KMS-11 (cell line): Measurements from ENCODE around the gene SPINT1.
A peak's percentile ranks its signal among the peaks of the same experiment; 100 is the strongest.

Source experiments
- H2AFZ ChIP-seq: fragments of 200-600 bp; sonication (generic); 2 replicates; pipeline ENCODE4 v1.6.1; 2016; ENCODE audit warnings: antibody characterized with exemption, mixed run types, low read depth
- H3K27ac ChIP-seq: fragments of 200-600 bp; sonication (generic); 2 replicates; pipeline ENCODE4 v1.6.1; 2016; ENCODE audit warnings: mild to moderate bottlenecking, mixed run types
- H3K27me3 ChIP-seq: fragments of 200-600 bp; sonication (generic); 2 replicates; pipeline ENCODE4 v1.6.1; 2017; ENCODE audit warnings: mild to moderate bottlenecking, low read depth, mixed run types, moderate library complexity; ENCODE audit not compliant: insufficient read depth
- H3K36me3 ChIP-seq: fragments of 200-600 bp; sonication (generic); 2 replicates; pipeline ENCODE4 v1.6.1; 2017; ENCODE audit warnings: mild to moderate bottlenecking, mixed run types; ENCODE audit not compliant: insufficient read depth
- H3K4me1 ChIP-seq: fragments of 200-600 bp; sonication (generic); 2 replicates; pipeline ENCODE4 v1.6.1; 2016; ENCODE audit warnings: mild to moderate bottlenecking, low read depth, mixed run types; ENCODE audit not compliant: poor library complexity, severe bottlenecking
- H3K4me2 ChIP-seq: fragments of 200-600 bp; sonication (generic); 2 replicates; pipeline ENCODE4 v1.7.0; 2016; ENCODE audit warnings: mild to moderate bottlenecking, mixed run types
- H3K4me3 ChIP-seq: fragments of 200-600 bp; sonication (generic); IDR thresholded peaks from 2 replicates; pipeline ENCODE4 v1.6.1; 2017; ENCODE audit warnings: low read depth, low read length, mixed read lengths; ENCODE audit not compliant: insufficient read depth
- H3K79me2 ChIP-seq: fragments of 200-600 bp; sonication (generic); 2 replicates; pipeline ENCODE4 v1.6.1; 2016; ENCODE audit warnings: low read depth, mixed run types; ENCODE audit not compliant: insufficient read depth
- H3K9ac ChIP-seq: fragments of 200-600 bp; sonication (generic); 2 replicates; pipeline ENCODE4 v1.6.1; 2016; ENCODE audit warnings: mild to moderate bottlenecking, mixed run types
- H4K20me1 ChIP-seq: fragments of 200-600 bp; sonication (generic); 2 replicates; pipeline ENCODE4 v1.6.1; 2016; ENCODE audit warnings: mild to moderate bottlenecking, mixed run types; ENCODE audit not compliant: insufficient read depth
- TF ChIP-seq, protein P1 (sequence below): fragments of 200-600 bp; sonication (generic); conservative IDR thresholded peaks from 2 replicates; pipeline ENCODE4 v1.6.1; 2017; ENCODE audit warnings: low read depth, mild to moderate bottlenecking, antibody characterized with exemption, low read length, moderate library complexity, mixed read lengths

SPINT1 gene, protein sequence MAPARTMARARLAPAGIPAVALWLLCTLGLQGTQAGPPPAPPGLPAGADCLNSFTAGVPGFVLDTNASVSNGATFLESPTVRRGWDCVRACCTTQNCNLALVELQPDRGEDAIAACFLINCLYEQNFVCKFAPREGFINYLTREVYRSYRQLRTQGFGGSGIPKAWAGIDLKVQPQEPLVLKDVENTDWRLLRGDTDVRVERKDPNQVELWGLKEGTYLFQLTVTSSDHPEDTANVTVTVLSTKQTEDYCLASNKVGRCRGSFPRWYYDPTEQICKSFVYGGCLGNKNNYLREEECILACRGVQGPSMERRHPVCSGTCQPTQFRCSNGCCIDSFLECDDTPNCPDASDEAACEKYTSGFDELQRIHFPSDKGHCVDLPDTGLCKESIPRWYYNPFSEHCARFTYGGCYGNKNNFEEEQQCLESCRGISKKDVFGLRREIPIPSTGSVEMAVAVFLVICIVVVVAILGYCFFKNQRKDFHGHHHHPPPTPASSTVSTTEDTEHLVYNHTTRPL

DNA sequence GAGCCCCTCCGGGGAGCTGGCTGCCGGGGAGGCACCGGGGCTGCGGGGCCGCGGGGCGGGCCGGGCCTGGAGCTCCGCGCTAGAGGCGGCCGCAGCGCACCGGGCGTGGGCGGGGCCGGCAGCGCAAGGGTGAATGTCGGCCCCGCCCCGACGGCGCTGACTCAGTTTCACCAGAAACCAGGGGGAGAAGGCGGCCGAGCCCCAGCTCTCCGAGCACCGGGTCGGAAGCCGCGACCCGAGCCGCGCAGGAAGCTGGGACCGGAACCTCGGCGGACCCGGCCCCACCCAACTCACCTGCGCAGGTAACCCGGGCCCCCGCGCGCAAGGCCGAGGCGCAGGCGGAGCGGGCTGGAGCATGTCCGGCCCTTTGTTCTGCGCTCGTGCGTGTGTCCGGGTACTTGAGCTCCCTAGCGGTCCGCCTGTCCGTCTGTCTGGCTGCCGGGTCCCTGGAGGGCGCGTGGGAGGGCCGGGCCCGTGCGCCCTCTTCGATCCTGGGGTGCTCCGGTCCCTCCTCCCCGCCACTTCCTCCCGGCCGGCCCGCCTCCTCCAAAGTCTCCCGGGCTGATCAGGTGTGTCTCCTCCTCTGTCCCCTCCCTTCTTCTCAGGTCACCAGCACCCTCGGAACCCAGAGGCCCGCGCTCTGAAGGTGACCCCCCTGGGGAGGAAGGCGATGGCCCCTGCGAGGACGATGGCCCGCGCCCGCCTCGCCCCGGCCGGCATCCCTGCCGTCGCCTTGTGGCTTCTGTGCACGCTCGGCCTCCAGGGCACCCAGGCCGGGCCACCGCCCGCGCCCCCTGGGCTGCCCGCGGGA is at the start of gene SPINT1:
Gene SPINT1 (plus strand): TSS at position 164 of the 811 bp plus-strand sequence. CDS start 507 bp downstream, at position 671.
- Histone ChIP-seq H3K4me3 (no peak within 1 kb of the TSS), H2AFZ (peak within 1 kb of the TSS; percentile 41), H3K36me3 (no peaks in the 10 kb centered on the region), H3K4me2 (no peak within 1 kb of the TSS; the same call in 1 of the 2 replicates), H3K79me2 (no peaks in the 10 kb centered on the region), H3K27me3 (peaks cover 4% of the 10 kb centered on the region), H3K9ac (no peak within 1 kb of the TSS), H3K27ac (no peak within 1 kb of the TSS), H3K4me1 (peaks cover 12% of the 10 kb centered on the region), H4K20me1 (no peaks in the 10 kb centered on the region)
- TF ChIP-seq, protein P1, sequence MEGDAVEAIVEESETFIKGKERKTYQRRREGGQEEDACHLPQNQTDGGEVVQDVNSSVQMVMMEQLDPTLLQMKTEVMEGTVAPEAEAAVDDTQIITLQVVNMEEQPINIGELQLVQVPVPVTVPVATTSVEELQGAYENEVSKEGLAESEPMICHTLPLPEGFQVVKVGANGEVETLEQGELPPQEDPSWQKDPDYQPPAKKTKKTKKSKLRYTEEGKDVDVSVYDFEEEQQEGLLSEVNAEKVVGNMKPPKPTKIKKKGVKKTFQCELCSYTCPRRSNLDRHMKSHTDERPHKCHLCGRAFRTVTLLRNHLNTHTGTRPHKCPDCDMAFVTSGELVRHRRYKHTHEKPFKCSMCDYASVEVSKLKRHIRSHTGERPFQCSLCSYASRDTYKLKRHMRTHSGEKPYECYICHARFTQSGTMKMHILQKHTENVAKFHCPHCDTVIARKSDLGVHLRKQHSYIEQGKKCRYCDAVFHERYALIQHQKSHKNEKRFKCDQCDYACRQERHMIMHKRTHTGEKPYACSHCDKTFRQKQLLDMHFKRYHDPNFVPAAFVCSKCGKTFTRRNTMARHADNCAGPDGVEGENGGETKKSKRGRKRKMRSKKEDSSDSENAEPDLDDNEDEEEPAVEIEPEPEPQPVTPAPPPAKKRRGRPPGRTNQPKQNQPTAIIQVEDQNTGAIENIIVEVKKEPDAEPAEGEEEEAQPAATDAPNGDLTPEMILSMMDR: no peak

DNA sequence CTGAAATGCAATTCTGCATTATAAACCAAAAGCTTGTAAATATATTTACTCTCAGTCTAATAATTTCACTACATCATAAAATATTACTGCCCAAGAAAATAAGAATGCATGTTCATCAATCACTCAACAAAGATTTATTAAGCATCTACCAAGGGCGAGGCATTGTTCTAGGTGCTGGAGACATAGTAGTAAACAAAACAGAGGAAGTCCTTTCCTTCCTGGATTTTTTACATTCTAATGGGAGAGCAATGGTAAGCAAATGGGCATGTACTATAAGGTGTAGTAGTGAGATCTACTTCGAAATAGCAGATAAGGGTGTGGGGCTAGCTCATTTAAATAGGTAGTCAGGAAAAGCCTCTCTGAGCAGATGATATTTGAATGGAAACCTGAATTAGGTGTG is 47.8 kb upstream of the SPINT1 start:
- Histone ChIP-seq H3K79me2 (no peaks in the 10 kb centered on the region; the same call in 1 of the 2 replicates), H3K4me2 (no peak overlapping the region), H3K9ac (no peak overlapping the region), H3K4me3 (no peak overlapping the region), H3K27ac (no peak overlapping the region), H3K36me3 (no peaks in the 10 kb centered on the region), H3K4me1 (peaks cover 7% of the 10 kb centered on the region), H4K20me1 (no peaks in the 10 kb centered on the region), H3K27me3 (no peaks in the 10 kb centered on the region), H2AFZ (no peak overlapping the region)
- TF ChIP-seq, protein P1: no peak

DNA sequence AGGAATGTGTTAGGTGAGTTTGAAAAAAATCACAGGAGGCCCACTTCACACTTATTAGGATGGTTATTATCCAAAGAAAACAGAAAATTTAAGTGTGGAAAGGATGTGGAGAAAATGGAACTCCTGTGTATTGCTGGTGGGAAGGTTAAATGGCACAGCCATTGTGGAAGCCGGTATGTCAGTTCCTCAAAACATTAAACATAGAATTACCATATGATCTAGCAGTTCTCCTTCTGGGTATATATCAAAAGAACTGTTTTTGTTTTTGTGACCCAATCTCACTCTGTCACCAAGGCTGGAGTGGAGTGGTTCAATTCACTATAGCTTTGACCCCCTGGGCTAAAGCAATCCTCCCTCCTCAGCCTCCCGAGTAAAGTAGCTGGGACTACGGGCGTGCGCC is 47.3 kb upstream of the SPINT1 start:
- H3K27me3 ChIP-seq: no peaks in the 10 kb centered on the region
- H3K4me3 ChIP-seq: no peak overlapping the region
- TF ChIP-seq, protein P1: no peak
- no peaks in the 10 kb centered on the region for H4K20me1 ChIP-seq
- peaks cover 7% of the 10 kb centered on the region for H3K4me1 ChIP-seq
- H3K4me2 ChIP-seq: no peak overlapping the region
- no peak overlapping the region for H3K27ac ChIP-seq
- no peaks in the 10 kb centered on the region; the same call in 1 of the 2 replicates for H3K79me2 ChIP-seq
- H3K36me3 ChIP-seq: no peaks in the 10 kb centered on the region
- no peak overlapping the region for H2AFZ ChIP-seq
- no peak overlapping the region for H3K9ac ChIP-seq

DNA sequence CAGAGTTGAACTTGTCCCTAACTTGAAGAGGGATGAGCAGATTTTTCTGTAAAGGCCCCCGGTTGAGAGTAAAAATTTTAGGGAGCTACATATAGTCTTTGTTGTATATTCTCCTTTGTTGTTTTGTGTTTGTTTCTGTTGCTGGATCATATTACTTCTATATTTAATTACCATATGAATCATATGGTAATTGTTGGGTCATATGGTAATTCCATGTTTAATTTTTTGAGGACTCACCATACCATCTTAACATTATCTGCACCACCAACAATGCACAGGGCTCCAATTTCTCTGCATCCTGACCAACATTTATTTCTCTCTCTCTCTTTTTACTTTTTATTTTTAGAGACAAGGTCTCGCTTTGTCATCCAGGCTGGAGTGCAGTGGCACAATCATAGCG is 44.3 kb upstream of the SPINT1 start:
- H3K27me3 ChIP-seq: no peaks in the 10 kb centered on the region
- H3K36me3 ChIP-seq: no peaks in the 10 kb centered on the region
- H4K20me1 ChIP-seq: no peaks in the 10 kb centered on the region
- no peak overlapping the region for H3K9ac ChIP-seq
- TF ChIP-seq, protein P1: no peak
- H3K27ac ChIP-seq: no peak overlapping the region
- no peak overlapping the region for H3K4me2 ChIP-seq
- peaks cover 3% of the 10 kb centered on the region for H3K4me1 ChIP-seq
- no peak overlapping the region for H2AFZ ChIP-seq
- H3K79me2 ChIP-seq: no peaks in the 10 kb centered on the region; the same call in 1 of the 2 replicates
- no peak overlapping the region for H3K4me3 ChIP-seq
